Body of pancreas (tissue), 4 donors: ENCODE results near the gene LILRA2.

Source experiments
- POLR2A ChIP-seq, 3 donors: fragments of 450-650 bp; IDR thresholded peaks; one replicate each; pipeline ENCODE4 v1.6.1; 2016; ENCODE audit warnings: antibody characterized with exemption in 3 of 3, mild to moderate bottlenecking in 2 of 3
- TF ChIP-seq, protein P1 (sequence below), 7 experiments: fragments of 450-650 bp in 4 of 7; fragments of 200-600 bp in 3 of 7; sonication (generic) in 3 of 7; IDR thresholded peaks; one replicate each; pipeline ENCODE4 v1.5.1; 2016 to 2019; ENCODE audit warnings: antibody characterized with exemption in 7 of 7

DNA sequence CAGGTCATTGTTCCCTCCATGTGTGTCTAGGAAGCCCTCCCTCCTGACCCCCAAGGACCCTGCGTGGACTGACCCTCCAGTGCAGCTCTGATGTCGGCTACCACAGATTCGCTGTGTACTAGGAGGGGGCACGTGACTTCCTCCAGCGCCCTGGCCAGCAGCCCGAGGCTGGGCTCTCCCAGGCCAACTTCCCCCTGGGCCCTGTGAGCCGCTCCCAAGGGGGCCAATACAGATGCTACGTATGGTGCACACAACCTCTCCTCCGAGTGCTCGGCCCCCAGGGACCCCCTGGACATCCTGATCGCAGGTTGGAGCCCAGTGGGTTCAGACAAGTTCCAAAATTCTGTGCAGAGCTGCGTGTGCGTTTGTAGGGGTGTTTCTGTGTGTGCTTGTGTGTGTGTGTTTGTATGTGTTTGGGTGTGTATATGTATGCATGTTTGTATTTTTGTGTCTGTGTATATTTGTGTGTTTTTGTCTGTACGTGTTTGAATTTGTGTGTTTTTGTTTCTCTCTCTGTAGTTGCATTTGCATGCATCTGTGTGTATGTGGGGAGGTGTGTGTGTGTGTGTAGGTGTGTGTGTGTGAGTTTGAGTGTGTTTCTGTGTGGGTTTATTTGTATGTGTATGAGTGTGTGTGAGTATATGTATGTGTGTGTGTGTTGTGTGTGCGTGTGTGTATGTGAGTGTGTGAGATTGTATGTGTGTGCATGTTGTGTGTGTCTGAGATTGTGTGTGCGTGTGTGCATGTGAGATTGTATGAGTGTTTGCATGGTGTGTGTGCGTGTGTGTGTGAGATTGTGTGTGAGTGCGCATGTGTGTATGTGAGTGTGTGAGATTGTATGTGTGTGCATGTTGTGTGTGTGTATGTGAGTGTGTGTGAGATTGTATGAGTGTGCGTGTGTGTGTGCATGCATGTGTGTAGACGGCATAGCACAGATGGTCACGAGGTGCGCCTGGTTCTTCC lies 21.4 kb upstream of the LILRA2 start:
- TF ChIP-seq, protein P1, sequence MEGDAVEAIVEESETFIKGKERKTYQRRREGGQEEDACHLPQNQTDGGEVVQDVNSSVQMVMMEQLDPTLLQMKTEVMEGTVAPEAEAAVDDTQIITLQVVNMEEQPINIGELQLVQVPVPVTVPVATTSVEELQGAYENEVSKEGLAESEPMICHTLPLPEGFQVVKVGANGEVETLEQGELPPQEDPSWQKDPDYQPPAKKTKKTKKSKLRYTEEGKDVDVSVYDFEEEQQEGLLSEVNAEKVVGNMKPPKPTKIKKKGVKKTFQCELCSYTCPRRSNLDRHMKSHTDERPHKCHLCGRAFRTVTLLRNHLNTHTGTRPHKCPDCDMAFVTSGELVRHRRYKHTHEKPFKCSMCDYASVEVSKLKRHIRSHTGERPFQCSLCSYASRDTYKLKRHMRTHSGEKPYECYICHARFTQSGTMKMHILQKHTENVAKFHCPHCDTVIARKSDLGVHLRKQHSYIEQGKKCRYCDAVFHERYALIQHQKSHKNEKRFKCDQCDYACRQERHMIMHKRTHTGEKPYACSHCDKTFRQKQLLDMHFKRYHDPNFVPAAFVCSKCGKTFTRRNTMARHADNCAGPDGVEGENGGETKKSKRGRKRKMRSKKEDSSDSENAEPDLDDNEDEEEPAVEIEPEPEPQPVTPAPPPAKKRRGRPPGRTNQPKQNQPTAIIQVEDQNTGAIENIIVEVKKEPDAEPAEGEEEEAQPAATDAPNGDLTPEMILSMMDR (IDR thresholded peaks at IDR 0.05), result no peak
- TF ChIP-seq POLR2A (IDR thresholded peaks at IDR 0.05), result no peak
